Measurements from ENCODE around the gene SLC7A11. TPM values are rescaled to one million over a fixed set of nuclear protein-coding genes. Genes with fewer than 3 reads are reported as not detected.

SLC7A11 gene
- total RNA-seq, 6 donors from 2014 or later = 0.77 to 9.6 (median 2.1) TPM

GRCh38 chr4:138235419-138235952 lies 6.7 kb downstream of the SLC7A11 start:
- Histone ChIP-seq H3K9me3 (no peaks in the 10 kb centered on the region), H3K4me3 (no peak overlapping the region), H3K27me3 (no peaks in the 10 kb centered on the region), H3K36me3 (no peaks in the 10 kb centered on the region), H3K27ac (peak overlapping the region in 3 of 4 donors; percentile 15 to 55 (median 17)), H3K4me1 (no peaks in the 10 kb centered on the region)
- WGBS, 2 donors = 32% methylated on average over 1 of the region's 1 CpG
- TF ChIP-seq CTCF (IDR thresholded peaks at IDR 0.05) (no peak), POLR2AphosphoS5 (IDR thresholded peaks at IDR 0.05) (peak in 1 of 2 donors; percentile 25), EP300 (IDR thresholded peaks at IDR 0.05) (peak in 3 of 4 donors; percentile 39 to 88 (median 55)), POLR2A (IDR thresholded peaks at IDR 0.05) (no peak)
- DNase-seq (no peak), ATAC-seq (ENCODE audit: low FRiP score in 2 of 2) (no peak)

- TF ChIP-seq POLR2AphosphoS5 (IDR thresholded peaks at IDR 0.05) = no peak
- TF ChIP-seq CTCF (IDR thresholded peaks at IDR 0.05) = no peak
- TF ChIP-seq EP300 (IDR thresholded peaks at IDR 0.05) = no peak
- TF ChIP-seq POLR2A (IDR thresholded peaks at IDR 0.05) = no peak
- WGBS, 2 donors = 93 to 95% methylated on average over 1 of the region's 1 CpG
- Histone ChIP-seq H3K9me3 (no peaks in the 10 kb centered on the region), H3K4me3 (no peak overlapping the region), H3K27ac (no peak overlapping the region), H3K27me3 (no peaks in the 10 kb centered on the region), H3K36me3 (no peaks in the 10 kb centered on the region), H3K4me1 (no peaks in the 10 kb centered on the region)
- DNase-seq (no peak), ATAC-seq (ENCODE audit: low FRiP score in 2 of 2) (no peak)
Measured at GRCh38 chr4:138234248-138234647, 7.9 kb downstream of the SLC7A11 start.

GRCh38 chr4:138233313-138234034 lies 8.7 kb downstream of the SLC7A11 start:
- Histone ChIP-seq H3K4me1 (no peaks in the 10 kb centered on the region), H3K4me3 (no peak overlapping the region), H3K36me3 (no peaks in the 10 kb centered on the region), H3K9me3 (no peaks in the 10 kb centered on the region), H3K27me3 (no peaks in the 10 kb centered on the region), H3K27ac (no peak overlapping the region)
- TF ChIP-seq POLR2A (IDR thresholded peaks at IDR 0.05) = no peak
- no peak for TF ChIP-seq EP300 (IDR thresholded peaks at IDR 0.05)
- TF ChIP-seq CTCF (IDR thresholded peaks at IDR 0.05) = no peak
- no peak for TF ChIP-seq POLR2AphosphoS5 (IDR thresholded peaks at IDR 0.05)
- DNase-seq (peak in 1 of 2 donors; percentile 3), ATAC-seq (ENCODE audit: low FRiP score in 2 of 2) (no peak)
- 95 to 96% methylated on average over 9 of the region's 9 CpGs for WGBS, 2 donors

GRCh38 chr4:138232364-138232763 lies 9.8 kb downstream of the SLC7A11 start:
- Histone ChIP-seq H3K27me3 (no peaks in the 10 kb centered on the region), H3K36me3 (no peaks in the 10 kb centered on the region), H3K4me3 (no peak overlapping the region), H3K9me3 (no peaks in the 10 kb centered on the region), H3K27ac (no peak overlapping the region), H3K4me1 (no peaks in the 10 kb centered on the region)
- DNase-seq = no peak
- no peak for ATAC-seq (ENCODE audit: low FRiP score in 2 of 2)
- TF ChIP-seq POLR2AphosphoS5 (IDR thresholded peaks at IDR 0.05) (no peak), EP300 (IDR thresholded peaks at IDR 0.05) (no peak), CTCF (IDR thresholded peaks at IDR 0.05) (no peak), POLR2A (IDR thresholded peaks at IDR 0.05) (no peak)
- WGBS, 2 donors = 91 to 97% methylated on average over 1 of the region's 1 CpG

DNA sequence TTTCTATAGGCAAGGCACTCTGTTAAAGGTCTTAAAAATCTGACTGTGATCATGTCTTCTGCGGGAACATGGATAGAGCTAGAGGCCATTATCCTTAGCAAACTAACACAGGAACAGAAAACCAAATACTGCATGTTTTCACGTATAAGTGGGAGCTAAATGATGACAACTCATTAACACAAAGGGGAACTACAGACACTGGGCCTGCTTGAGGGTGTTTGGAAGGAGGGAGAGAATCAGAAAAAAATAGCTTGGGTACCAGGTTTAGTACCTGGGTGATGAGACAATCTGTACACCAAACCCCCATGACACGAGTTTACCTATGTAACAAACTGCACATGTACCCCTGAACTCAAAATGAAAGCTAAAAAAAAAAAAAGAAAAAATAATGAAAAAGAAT lies 12.1 kb downstream of the SLC7A11 start:
- H3K4me3 ChIP-seq = no peak overlapping the region
- H3K9me3 ChIP-seq = no peaks in the 10 kb centered on the region
- H3K4me1 ChIP-seq = no peaks in the 10 kb centered on the region
- H3K36me3 ChIP-seq = no peaks in the 10 kb centered on the region
- H3K27me3 ChIP-seq = no peaks in the 10 kb centered on the region
- no peak overlapping the region for H3K27ac ChIP-seq
- 85 to 91% methylated on average over 3 of the region's 3 CpGs for WGBS, 2 donors
- ATAC-seq (ENCODE audit: low FRiP score in 2 of 2) = no peak
- TF ChIP-seq EP300 (IDR thresholded peaks at IDR 0.05) = no peak
- TF ChIP-seq POLR2A (IDR thresholded peaks at IDR 0.05) = no peak
- TF ChIP-seq CTCF (IDR thresholded peaks at IDR 0.05) = no peak
- TF ChIP-seq POLR2AphosphoS5 (IDR thresholded peaks at IDR 0.05) = no peak
- no peak for DNase-seq
